A204.1 (cell line): ENCODE results near the gene CCDC12.

Source experiments
- FAIRE-seq: peaks from 2 replicates; lab custom pipeline; 2012; peaks lifted over from hg19 to GRCh38; lab: Jason Lieb, UNC

The CCDC12 gene

DNA sequence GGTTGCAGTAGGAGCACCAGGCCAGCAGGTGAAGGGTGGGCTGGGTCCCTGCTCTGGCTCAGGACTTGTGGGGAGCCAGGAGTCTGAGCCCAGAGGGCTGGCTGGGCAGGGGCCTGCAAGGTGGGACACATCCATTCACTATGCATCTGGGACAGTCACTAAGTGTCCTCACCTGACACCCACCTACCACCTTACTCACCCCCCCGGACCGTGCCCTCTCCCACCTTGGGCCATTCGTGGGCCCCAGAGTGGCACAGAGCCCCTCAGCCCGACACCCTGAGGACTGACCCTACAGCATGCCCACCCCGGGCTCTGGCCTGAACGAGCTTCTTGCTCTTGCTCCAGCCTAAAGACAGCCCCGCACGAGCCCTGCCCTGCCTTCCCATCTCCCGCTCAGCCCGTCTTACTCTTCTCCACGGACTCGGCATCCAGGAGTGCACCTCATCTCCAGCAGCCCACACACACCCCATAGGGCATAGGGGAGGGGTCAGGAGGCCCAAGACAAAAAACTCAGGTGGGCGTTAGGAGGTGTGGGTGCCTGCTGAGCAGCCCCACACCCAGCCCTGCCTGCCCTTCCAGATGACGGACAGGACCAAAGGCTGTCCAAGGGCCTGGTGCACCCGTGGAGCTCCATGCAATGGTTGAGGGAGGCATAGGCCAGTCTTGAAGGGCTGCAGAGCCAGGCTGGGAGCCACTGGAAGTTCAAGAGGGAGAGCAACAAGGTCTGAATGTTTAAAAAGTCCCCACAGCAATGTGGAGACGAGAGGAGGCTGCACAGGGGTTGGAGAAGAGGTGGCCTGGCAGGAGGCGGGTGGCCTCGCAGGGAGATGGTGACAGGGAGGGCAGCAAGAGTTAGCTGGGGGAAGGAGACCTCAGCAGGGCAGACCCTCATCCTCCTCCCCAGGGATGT lies 72.0 kb downstream of the CCDC12 start:
- FAIRE-seq: no peak

DNA sequence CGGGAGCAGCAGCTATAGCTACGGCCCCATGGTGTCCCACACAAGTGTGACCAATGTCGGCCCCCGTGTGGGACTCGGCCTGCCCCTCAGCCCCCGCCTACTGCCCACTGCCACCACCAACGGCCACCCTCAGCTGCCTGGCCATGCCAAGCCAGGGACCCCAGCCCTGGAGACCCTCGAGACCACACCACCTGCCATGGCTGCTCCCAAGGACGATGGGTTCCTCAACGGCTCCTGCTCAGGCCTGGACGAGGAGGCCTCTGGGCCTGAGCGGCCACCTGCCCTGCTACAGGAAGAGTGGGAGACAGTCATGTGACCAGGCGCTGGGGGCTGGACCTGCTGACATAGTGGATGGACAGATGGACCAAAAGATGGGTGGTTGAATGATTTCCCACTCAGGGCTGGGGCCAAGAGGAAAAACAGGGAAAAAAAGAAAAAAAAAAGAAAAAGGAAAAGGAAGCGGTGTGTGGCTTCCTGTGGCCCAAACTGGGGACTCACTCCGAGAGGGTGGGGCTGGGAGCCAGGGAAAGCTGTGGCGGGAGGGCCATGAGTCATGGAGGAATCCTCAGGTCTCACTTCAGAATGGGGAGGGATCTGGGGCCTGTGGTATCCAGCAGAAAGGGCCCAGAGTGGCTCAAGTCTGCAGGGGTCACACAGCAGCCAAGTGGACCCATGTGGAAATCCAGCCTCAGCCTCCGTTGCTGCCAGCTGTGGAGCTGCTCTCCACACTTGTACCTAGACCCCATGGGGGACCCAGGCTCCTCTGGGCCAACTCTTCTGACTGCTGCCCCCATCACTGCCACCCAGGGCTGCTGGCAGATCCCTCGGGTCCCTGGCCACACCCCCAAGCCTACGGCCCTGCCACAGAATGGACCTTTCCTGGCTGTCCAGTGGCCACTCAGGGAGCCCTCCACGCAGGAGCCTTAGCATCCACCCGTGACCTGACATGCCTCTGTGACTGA lies 72.9 kb downstream of the CCDC12 start:
- no peak for FAIRE-seq

DNA sequence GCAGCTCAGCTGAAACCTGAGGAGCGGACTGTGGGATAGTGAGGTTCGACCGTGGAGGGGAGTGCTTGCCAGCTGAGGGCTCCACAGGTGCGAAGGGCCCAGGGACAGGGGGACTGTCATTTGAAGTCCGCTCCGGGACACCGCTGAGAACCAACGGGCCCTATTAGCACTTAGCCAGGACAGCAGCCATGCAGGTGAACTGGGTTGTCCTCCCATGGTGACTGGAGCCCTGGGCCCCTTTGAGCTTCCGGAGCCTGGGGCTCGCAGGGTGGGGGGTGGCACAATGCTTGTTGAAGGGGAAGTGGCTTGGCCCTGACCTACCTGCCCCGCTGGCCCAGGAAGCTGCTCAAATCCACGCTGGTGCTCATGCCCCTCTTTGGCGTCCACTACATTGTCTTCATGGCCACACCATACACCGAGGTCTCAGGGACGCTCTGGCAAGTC lies 74.3 kb downstream of the CCDC12 start:
- no peak for FAIRE-seq

DNA sequence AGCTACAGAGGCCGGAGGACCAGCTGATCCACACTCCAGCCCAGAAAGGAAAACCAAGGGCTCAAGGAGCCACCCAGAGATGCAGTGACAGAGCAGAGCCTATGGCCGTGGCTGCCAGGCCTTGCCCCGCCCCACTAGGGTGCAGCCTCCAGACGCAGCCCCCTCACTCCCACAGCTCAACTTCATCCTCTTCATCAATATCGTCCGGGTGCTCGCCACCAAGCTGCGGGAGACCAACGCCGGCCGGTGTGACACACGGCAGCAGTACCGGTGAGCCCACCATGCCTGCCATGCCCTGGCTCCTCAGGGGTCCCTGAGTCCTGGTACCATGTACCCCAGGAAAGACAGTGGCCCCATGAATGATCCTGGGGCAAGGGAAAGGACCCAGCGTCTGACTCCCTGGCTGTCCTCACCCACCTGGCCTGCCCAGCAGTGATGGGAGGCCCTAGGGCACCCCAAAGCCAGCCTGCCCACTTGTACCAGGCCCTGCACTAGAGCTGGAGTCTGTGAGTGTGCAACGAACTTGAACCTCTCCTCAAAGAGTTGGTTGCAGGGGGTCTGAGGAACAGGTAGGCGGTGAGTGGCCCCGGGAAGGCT lies 74.9 kb downstream of the CCDC12 start:
- no peak for FAIRE-seq

DNA sequence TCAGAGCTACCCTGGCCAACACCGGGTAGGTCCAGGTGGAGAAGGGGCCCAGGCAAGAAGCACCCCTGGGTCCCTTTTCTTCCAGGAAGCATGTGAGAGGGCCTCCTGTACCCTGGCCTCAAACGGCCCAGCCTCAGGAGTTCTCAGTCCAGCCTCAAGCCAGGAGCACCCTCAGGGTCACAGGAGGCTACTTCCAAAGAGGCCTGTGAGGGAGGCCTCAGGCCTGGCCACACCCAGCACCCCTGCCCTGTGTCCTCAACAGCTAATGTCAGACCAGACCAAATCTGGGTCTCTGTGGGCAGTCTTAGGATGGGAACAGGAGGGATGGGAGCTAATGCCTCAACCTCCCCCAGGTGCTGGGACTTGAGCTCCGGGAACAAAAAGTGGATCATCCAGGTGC lies 75.5 kb downstream of the CCDC12 start:
- no peak for FAIRE-seq

DNA sequence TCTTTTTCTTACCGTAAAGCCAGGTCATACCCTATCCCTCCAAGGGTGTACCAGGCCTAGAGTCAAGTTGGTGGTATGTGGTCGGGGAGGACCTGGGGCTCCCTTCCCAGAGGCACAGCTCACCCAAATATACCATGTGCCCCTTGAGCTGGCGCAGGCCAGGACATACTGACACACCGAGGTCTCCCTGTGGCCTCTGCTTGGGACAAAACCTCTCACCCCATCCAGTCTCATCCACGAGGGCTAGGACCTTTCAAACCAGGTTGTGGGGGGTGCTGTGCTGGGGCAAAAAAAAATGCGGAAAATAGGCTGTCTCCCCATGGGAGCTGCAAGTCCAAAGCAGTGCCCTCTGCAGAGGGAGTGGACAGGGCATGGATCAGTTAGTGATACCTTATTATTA lies 76.2 kb downstream of the CCDC12 start:
- no peak for FAIRE-seq

DNA sequence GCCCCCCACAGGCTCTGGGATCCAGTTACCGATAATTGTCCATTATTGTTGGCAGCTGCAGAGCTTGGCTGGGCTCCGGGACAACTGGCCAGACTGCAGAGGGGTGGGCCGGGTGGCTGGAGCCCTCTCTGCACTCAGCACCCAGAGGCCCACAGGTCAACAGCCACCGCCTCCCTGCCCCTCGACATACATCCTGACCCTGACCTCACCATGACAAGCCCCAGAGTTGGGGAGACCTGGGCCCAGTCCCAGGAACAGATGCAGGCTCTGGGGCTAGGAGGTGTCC lies 76.6 kb downstream of the CCDC12 start:
- FAIRE-seq: no peak

DNA sequence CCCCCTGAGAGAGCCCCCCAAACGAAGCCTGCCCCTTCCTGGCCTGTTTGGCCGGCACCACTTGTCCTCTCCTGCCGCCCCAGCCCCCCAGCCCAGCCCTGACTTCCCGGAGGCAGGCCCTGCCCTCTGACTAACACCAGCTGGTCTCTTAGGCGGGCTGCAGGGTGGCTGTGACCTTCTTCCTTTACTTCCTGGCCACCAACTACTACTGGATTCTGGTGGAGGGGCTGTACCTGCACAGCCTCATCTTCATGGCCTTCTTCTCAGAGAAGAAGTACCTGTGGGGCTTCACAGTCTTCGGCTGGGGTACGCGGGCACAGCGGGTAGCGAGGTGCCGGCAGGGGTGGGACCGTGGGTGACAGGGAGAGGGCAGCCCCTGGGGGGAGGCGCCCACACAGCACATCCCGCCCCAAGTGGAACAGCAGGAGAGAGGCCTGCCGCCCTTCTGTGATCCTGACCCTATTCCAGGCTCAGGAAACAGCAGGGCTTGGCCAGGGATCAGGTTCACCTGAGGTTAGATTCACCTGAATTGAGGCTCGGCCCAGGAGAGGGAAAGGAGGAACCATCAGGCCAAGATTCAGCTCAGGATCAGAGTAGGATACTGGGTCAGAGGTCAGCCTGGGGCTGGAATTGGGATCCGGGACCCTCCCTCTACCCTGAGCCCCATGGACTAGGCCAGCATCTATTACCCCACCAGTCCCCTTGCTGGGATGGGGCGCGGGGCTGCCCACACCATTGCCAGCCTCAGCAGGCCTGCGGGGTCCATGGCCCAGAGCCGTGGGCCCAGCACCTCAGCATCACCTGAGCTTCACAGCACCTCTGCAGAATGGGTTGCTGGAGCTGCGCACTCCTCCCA lies 77.2 kb downstream of the CCDC12 start:
- no peak for FAIRE-seq

DNA sequence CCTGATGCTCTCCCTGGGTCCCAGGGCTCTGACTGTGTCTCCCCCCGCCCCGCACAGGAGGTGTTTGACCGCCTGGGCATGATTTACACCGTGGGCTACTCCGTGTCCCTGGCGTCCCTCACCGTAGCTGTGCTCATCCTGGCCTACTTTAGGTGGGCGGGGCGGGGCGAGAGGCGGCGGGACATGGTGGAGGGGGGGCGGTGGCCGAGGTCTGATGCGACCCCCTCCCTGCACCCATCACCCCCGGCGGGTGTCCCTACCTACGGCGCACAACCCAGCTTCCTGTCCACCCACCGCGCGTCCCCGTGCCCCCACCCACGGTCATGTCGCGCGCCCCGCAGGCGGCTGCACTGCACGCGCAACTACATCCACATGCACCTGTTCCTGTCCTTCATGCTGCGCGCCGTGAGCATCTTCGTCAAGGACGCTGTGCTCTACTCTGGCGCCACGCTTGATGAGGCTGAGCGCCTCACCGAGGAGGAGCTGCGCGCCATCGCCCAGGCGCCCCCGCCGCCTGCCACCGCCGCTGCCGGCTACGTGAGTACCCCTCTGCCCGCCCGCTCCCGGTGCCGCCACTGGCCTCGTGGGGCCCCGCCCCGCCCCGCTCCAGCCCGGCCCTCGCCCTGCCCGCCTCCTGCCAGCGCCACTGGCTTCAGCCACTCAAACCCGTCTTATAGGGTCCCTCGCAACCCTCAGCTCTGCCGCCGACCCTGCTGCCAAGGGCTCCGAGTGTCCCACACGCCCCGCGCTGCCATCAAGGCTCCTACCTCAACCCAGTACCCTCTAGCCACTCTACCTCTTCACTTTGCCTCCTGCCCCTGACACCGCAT lies 78.0 kb downstream of the CCDC12 start:
- FAIRE-seq: no peak

DNA sequence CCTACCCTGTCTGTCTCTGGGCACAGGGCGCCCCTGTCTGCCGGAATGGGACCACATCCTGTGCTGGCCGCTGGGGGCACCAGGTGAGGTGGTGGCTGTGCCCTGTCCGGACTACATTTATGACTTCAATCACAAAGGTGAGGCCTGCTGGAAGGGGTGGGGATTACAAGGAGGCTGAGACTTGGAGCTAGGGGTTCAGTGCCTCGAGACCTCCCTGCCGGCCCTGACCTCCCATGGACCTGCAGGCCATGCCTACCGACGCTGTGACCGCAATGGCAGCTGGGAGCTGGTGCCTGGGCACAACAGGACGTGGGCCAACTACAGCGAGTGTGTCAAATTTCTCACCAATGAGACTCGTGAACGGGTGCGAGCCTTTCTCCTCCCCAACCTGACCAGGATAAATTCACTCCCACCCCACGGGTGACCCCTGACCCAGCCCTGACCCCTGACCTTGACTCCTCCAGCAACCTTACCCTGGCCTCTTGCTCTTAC lies 78.7 kb downstream of the CCDC12 start:
- FAIRE-seq: no peak

DNA sequence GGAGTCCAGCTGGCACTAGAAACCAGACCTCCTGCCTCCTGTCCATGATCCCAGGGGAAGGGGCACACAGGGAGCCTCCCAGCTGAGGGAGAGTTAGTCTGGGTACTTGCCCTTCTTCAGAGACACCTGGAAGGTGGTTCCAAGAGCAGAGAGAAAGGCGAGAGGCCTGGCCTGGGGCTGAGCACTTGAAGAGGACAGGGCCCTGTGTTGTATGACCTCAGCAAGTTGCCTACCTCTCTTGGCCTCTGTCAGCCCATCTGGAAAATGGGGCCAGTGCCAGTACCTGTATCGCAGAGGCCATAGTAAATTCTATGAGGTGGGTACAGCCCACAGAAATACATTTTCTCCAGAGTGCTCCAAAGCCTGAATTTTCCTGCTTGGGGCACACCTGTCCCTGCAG lies 79.5 kb downstream of the CCDC12 start:
- no peak for FAIRE-seq

DNA sequence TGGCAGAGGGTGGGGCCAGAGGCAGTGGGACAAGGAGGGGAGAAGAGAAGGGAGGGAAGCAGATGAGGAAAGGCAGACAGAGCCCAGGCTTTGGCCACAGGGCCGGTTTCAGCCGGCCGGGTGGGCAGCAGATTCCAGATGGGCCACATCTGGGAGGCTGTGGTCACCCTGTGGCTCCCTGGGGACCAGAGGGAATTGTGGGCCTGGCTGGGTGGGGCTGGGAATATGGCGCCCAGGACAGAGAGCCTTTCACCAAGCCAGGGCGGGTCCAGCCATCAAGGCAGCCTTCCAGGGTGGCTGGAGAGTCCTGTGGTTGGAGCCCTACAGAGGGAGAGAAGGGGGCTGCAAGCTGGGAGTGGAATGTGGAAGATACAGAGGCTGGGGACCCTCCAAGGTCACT lies 80.2 kb downstream of the CCDC12 start:
- no peak for FAIRE-seq

DNA sequence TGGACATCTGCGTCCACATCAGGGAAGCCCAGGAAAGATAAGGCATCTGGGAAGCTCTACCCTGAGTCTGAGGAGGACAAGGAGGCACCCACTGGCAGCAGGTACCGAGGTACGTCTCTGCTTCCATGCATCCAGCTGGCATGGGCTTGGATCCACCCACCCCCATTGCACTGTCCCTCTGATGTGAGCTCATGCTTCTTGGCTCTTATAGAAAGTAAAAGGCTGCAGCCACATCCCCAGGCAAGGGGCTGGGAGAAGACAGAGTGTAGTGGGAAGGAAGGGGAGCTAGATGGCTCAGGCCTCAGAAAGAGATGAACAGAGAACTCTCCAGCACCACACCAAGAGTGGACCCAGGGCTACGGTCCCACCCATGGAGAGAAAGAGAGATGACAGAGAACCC lies 80.8 kb downstream of the CCDC12 start:
- FAIRE-seq: no peak

DNA sequence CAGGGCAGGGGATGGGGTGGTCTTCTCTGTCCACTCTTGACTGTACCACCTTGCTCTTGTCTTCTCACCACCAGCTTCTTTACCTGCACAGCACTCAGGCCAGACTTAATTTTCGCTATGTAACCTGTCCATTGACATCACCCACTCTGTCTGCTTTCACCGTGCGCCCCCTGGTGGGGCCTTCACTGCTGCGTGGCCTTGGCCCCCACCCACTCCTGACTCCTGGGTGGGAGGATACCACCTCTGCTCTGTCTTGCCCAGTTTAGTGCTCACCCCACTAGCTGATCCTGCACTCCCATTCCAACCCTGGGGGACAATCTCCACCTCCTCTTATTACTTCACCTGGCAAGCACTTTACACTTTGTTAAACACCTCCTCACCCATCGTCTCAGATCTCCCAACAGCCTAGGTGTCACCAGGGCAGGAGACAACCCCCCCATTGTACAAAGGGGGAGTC lies 81.3 kb downstream of the CCDC12 start:
- no peak for FAIRE-seq

DNA sequence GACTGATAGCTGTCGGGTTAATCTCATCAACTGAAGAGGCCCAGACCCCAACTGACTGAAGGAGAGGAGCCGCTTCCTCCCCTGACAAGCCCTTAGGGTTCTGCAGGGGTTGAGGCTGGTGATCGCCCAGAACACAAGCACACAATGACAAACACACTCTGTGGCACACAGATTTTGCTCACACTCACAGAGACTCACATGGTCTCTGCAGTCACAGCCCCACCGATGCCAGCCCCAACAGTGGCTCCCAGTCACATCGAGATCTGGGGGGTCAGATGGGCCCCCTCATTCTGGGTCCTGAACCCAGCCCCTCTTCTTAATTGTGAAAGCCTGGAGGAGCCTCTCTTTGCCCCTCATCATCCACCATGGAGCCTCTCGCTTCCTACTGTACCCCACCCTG lies 82.3 kb downstream of the CCDC12 start:
- FAIRE-seq: no peak

DNA sequence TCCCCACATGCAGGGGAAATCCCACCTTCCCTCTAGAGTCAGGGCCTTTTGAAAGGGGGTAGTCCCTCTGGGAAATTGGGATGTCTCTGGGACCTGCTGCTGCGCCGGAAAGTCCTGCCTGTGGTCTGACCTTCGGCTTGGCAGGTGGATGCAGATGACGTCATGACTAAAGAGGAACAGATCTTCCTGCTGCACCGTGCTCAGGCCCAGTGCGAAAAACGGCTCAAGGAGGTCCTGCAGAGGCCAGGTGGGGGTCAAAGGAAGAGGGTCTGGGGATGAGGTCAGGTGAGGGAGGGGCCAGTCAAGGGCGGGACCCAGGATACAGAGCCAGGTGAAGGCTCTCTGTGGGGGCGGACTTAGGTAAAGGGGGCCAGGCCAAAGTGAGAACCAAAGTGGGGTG lies 82.8 kb downstream of the CCDC12 start:
- FAIRE-seq: no peak

DNA sequence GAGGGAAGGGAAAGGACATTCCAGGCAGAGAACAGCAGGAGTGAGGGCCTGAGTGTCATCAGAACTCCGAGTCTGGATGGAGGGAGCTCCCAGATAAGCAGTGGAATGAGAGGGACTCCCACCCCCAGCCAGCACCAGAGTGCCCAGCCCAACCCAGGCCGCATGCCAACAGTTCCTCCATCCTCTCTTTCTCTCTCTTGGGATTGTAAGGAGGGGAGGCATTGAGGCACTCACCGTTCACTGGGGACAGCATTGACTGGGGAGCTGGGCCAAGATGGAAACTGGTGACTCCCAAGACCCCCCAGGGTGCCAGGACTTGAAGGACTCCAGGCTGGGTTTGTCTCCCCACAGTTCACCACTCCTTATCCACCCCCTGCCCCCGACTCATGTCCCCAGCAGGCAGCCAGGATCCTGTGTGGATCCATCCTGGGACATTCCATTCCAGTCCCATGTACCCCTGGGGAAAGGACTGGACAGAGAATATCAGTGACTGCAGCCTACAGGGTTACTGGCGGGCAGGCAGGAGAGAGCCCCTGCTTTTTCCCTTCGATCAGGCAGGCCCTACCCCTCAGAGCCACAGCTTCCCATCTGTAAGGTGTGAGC lies 83.3 kb downstream of the CCDC12 start:
- FAIRE-seq: no peak

DNA sequence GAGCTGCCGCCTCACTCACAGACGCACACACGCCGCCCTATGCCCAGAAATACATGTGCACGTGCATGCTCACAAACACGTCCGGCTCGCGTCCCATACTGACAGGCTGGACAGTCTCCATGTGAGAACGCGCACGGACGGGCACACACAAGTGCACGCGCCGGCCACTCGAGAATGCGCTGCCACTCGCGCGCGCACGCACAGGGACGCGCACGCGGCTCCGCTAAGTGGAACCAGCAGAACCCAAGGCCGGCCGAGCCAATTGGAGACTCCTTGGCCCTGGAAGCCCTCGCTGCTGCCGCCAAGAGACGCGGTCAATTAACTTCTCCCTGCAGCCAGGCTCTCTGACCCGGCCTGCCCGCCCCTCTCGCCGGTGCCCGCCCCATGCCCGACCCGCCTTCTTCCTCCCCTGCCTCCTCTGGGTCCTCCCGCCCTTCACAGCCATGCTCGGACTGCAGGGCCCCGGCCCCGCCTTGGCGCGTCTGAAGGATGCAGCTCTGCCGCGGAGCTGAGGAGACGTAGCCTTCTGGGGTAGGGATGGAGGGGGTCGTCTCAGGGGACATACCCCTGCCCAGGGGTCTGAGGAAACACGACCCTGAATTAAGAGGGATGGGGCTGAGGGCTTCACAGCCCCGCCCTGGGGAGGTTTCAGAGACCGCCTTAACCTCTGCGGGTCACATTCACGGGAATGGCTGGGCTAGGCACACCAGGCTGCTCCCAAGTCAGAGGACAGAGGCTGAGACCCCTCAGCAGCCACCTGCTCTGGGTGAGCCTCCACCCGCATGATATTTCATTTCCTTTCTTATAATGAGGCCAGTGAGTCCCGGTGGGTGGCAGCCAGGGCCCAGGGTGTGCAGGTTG lies 84.0 kb downstream of the CCDC12 start:
- no peak for FAIRE-seq

DNA sequence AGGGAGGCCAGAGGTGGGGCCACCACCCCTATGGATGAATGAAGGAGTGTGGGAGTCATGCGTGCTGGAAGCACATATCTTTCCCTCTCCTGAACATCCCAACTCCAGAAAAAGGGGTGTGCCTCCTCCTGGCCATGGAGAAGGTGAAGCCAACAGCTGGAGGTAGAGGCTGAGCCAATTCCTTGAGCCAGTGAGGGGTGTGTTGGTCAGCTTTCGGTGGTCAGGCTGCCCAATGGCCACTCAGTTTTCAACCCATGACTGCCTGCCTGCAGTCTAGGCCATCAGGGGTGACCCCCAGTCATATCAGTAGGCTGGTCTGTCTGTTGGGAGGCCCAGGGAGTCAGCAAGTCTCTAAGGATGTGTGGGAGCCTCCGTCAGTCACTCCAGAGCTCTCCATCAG lies 85.4 kb downstream of the CCDC12 start:
- no peak for FAIRE-seq
